Esophagus muscularis mucosa (tissue), 3 donors: ENCODE results near the gene PNMA8C.

Experiments
- POLR2A ChIP-seq: fragments of 450-650 bp; IDR thresholded peaks from one replicate; pipeline ENCODE4 v1.6.1; 2017; ENCODE audit warnings: antibody characterized with exemption, moderate library complexity, mild to moderate bottlenecking, low read depth
- TF ChIP-seq, protein P1 (sequence below), 3 experiments: fragments of 200-600 bp in 2 of 3; fragments of 450-650 bp in 1 of 3; sonication (generic) in 2 of 3; IDR thresholded peaks; one replicate each; pipeline ENCODE4 v1.5.1; 2017 to 2019; ENCODE audit warnings: antibody characterized with exemption in 3 of 3, mild to moderate bottlenecking in 2 of 3, moderate library complexity in 1 of 3

DNA sequence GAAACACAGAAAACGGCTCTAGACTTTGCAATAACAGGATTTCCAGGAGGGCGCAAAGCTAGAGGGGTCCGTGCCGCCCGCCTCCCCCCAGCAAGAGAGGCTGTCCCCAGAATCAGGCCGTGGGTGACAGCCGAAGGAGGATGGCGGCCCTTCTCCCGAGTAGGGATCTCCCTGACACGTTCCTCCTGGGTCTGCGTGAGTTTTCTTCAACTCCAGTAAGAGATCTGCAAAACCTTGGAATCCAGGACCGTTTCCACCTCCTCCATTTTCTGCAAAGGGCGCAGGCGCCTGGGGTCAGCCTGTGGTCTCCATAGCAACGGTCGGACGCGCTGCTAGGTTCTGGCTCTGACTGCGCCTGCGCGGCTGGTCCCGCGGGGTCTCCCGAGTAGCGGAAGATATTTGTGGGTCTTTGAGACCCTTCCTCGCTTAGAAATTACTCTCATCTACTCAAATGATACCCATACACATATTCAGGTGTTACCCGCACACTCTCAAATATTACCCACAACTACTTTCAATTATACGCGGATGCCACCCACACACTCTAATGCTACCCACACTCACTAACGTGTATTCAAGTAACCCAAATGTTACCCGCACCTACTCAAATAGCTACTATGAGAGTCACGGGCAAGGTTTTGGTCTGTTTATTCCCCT lies 2.1 kb downstream of the PNMA8C start:
- TF ChIP-seq, protein P1, sequence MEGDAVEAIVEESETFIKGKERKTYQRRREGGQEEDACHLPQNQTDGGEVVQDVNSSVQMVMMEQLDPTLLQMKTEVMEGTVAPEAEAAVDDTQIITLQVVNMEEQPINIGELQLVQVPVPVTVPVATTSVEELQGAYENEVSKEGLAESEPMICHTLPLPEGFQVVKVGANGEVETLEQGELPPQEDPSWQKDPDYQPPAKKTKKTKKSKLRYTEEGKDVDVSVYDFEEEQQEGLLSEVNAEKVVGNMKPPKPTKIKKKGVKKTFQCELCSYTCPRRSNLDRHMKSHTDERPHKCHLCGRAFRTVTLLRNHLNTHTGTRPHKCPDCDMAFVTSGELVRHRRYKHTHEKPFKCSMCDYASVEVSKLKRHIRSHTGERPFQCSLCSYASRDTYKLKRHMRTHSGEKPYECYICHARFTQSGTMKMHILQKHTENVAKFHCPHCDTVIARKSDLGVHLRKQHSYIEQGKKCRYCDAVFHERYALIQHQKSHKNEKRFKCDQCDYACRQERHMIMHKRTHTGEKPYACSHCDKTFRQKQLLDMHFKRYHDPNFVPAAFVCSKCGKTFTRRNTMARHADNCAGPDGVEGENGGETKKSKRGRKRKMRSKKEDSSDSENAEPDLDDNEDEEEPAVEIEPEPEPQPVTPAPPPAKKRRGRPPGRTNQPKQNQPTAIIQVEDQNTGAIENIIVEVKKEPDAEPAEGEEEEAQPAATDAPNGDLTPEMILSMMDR (IDR thresholded peaks at IDR 0.05): no peak
- TF ChIP-seq POLR2A: no peak
